ENCODE results near the gene PPM1B.
"Not testable (repeated sequence)": the region's sequence is repeated elsewhere in the genome, so short reads cannot be mapped to it uniquely, and the experiment has no call there.

GRCh38 chr2:44249269-44249668, 80.6 kb downstream of the PPM1B start:
- not testable (repeated sequence) for TF ChIP-seq POU2F2 (IDR thresholded peaks at IDR 0.05; ENCODE audit: low read depth, low read length); POLR2A (IDR thresholded peaks at IDR 0.05; ENCODE audit: low read depth, low read length); POLR2AphosphoS5 (IDR thresholded peaks at IDR 0.05; ENCODE audit: low read depth, low read length); TAF1 (IDR thresholded peaks at IDR 0.05; ENCODE audit: low read depth, low read length); PAX5 (IDR thresholded peaks at IDR 0.05; ENCODE audit: insufficient read depth, low read length, severe bottlenecking); SPI1 (IDR thresholded peaks at IDR 0.05; ENCODE audit: low read depth, low read length)
